H9 (cell line): ENCODE data around the gene LIMS1. TPM values are rescaled to one million over a fixed set of nuclear protein-coding genes. Genes with fewer than 3 reads are reported as not detected.

Source experiments
- DNase-seq: peaks from one replicate; pipeline ENCODE4 v3.0.0-alpha.2; 2017
- H2AFZ ChIP-seq: one replicate; pipeline ENCODE4 v1.6.1; 2013; ENCODE audit warnings: mild to moderate bottlenecking, low read length, control low read depth, moderate library complexity
- H2AK5ac ChIP-seq: 2 replicates; pipeline ENCODE4 v1.6.1; 2013; ENCODE audit warnings: low read length, control low read depth, mixed read lengths; ENCODE audit not compliant: insufficient read length
- H2BK120ac ChIP-seq: one replicate; pipeline ENCODE4 v1.6.1; 2013; ENCODE audit warnings: low read depth, mild to moderate bottlenecking, low read length, control low read depth, inconsistent platforms; ENCODE audit not compliant: poor library complexity, severe bottlenecking
- H2BK12ac ChIP-seq: 2 replicates; pipeline ENCODE4 v1.6.1; 2013; ENCODE audit warnings: low read length, control low read depth, mixed read lengths, low read depth; ENCODE audit not compliant: insufficient read length
- H2BK15ac ChIP-seq: 2 replicates; pipeline ENCODE4 v1.6.1; 2013; ENCODE audit warnings: low read depth, low read length, control low read depth
- H2BK20ac ChIP-seq: one replicate; pipeline ENCODE4 v1.6.1; 2013; ENCODE audit warnings: low read depth, mild to moderate bottlenecking, low read length, control low read depth, inconsistent platforms; ENCODE audit not compliant: poor library complexity, severe bottlenecking
- H2BK5ac ChIP-seq: 2 replicates; pipeline ENCODE4 v1.6.1; 2013; ENCODE audit warnings: low read length, control low read depth, mixed read lengths; ENCODE audit not compliant: insufficient read length
- H3K14ac ChIP-seq: 2 replicates; pipeline ENCODE4 v1.6.1; 2013; ENCODE audit warnings: low read length, control low read depth; ENCODE audit not compliant: insufficient read depth
- H3K18ac ChIP-seq: 2 replicates; pipeline ENCODE4 v1.6.1; 2013; ENCODE audit warnings: low read depth, mild to moderate bottlenecking, mixed read lengths, low read length, control low read depth; ENCODE audit not compliant: insufficient read length
- H3K23ac ChIP-seq: 2 replicates; pipeline ENCODE4 v1.6.1; 2013; ENCODE audit warnings: low read length, control low read depth, mixed read lengths, low read depth; ENCODE audit not compliant: insufficient read length
- H3K23me2 ChIP-seq: 2 replicates; pipeline ENCODE4 v1.6.1; 2013; ENCODE audit warnings: low read depth, mild to moderate bottlenecking, mixed read lengths, low read length, control low read depth; ENCODE audit not compliant: insufficient read length, poor library complexity, severe bottlenecking
- H3K27ac ChIP-seq: 2 replicates; pipeline ENCODE4 v1.5.1; 2013; ENCODE audit warnings: low read length, control low read depth, mixed read lengths, low read depth; ENCODE audit not compliant: insufficient read length
- H3K27me3 ChIP-seq: 2 replicates; pipeline ENCODE4 v1.6.1; 2013; ENCODE audit warnings: low read length, control low read depth, inconsistent platforms; ENCODE audit not compliant: insufficient read depth
- H3K4ac ChIP-seq: 2 replicates; pipeline ENCODE4 v1.6.1; 2013; ENCODE audit warnings: low read depth, mild to moderate bottlenecking, control low read depth, inconsistent platforms, low read length, moderate library complexity
- H3K4me1 ChIP-seq: 2 replicates; pipeline ENCODE4 v1.6.1; 2013; ENCODE audit warnings: low read length, control low read depth, inconsistent platforms; ENCODE audit not compliant: insufficient read depth
- H3K4me2 ChIP-seq: 2 replicates; pipeline ENCODE4 v1.6.1; 2013; ENCODE audit warnings: low read length, control low read depth, mixed read lengths; ENCODE audit not compliant: insufficient read length, insufficient read depth
- H3K56ac ChIP-seq: 2 replicates; pipeline ENCODE4 v1.6.1; 2013; ENCODE audit warnings: low read depth, mild to moderate bottlenecking, mixed read lengths, low read length, control low read depth; ENCODE audit not compliant: insufficient read length
- H3K79me1 ChIP-seq: 2 replicates; pipeline ENCODE4 v1.6.1; 2013; ENCODE audit warnings: low read depth, mild to moderate bottlenecking, moderate library complexity, low read length, control low read depth, inconsistent platforms; ENCODE audit not compliant: insufficient read depth, poor library complexity, severe bottlenecking
- H3K79me2 ChIP-seq: 2 replicates; pipeline ENCODE4 v1.6.1; 2013; ENCODE audit warnings: low read length, control low read depth, inconsistent platforms; ENCODE audit not compliant: insufficient read depth
- H3K9ac ChIP-seq: 2 replicates; pipeline ENCODE4 v1.6.1; 2013; ENCODE audit warnings: low read length, control low read depth, mixed read lengths; ENCODE audit not compliant: insufficient read length; ENCODE audit errors: extremely low read depth
- H3K9me3 ChIP-seq: one replicate; pipeline ENCODE4 v1.6.1; 2013; ENCODE audit warnings: low read depth, low read length, inconsistent platforms; ENCODE audit not compliant: control insufficient read depth
- H3T11ph ChIP-seq: one replicate; pipeline ENCODE4 v1.6.1; 2013; ENCODE audit warnings: mild to moderate bottlenecking, low read length, control low read depth, inconsistent platforms
- H4K20me1 ChIP-seq: one replicate; pipeline ENCODE4 v1.6.1; 2013; ENCODE audit not compliant: control insufficient read depth, insufficient read length, insufficient read depth
- H4K5ac ChIP-seq: 2 replicates; pipeline ENCODE4 v1.6.1; 2013; ENCODE audit warnings: low read depth, mild to moderate bottlenecking, mixed read lengths, low read length, control low read depth; ENCODE audit not compliant: insufficient read length
- H4K8ac ChIP-seq: replicated peaks from 2 replicates; pipeline ENCODE4 v1.6.1; 2013; ENCODE audit warnings: low read length, control low read depth, mixed read lengths, low read depth; ENCODE audit not compliant: insufficient read length
- H4K91ac ChIP-seq: 2 replicates; pipeline ENCODE4 v1.6.1; 2013; ENCODE audit warnings: low read depth, mild to moderate bottlenecking, moderate library complexity, mixed read lengths, low read length, control low read depth; ENCODE audit not compliant: insufficient read length
- H3K27ac Mint-ChIP-seq, 3 experiments: 2 replicates in 2 of 3; 3 replicates in 1 of 3; pipeline ENCODE4 v1.8.0; 2020 to 2021; ENCODE audit warnings: mixed read lengths in 3 of 3, mild to moderate bottlenecking in 1 of 3, moderate library complexity in 1 of 3
- H3K27me3 Mint-ChIP-seq: 2 replicates; pipeline ENCODE4 v1.8.0; 2021; ENCODE audit warnings: low read depth, mild to moderate bottlenecking, moderate library complexity, mixed read lengths
- H3K36me3 Mint-ChIP-seq, 3 experiments: 2 replicates in 2 of 3; 3 replicates in 1 of 3; pipeline ENCODE4 v1.8.0; 2020 to 2021; ENCODE audit warnings: low read depth in 3 of 3, mixed read lengths in 3 of 3; ENCODE audit not compliant: insufficient read depth in 1 of 3
- H3K4me1 Mint-ChIP-seq, 2 experiments: 2 replicates each; pipeline ENCODE4 v1.8.0; 2020; ENCODE audit warnings: mixed read lengths in 2 of 2
- H3K4me3 Mint-ChIP-seq, 2 experiments: 2 replicates in 1 of 2; 3 replicates in 1 of 2; pipeline ENCODE4 v1.8.0; 2020 to 2021; ENCODE audit warnings: mild to moderate bottlenecking in 2 of 2, mixed read lengths in 2 of 2, moderate library complexity in 1 of 2
- H3K9me3 Mint-ChIP-seq, 2 experiments: 2 replicates in 1 of 2; 3 replicates in 1 of 2; pipeline ENCODE4 v1.8.0; 2020; ENCODE audit warnings: mild to moderate bottlenecking in 2 of 2, mixed read lengths in 2 of 2, moderate library complexity in 1 of 2
- WGBS: extraction: QIAGEN DNeasy Blood & Tissue Kit; methylation state at CpG from one replicate; pipeline ENCODE4 v1.1.7; 2013; ENCODE audit warnings: missing lambda C conversion rate, low lambda C conversion rate, mixed read lengths; ENCODE audit not compliant: insufficient read length; ENCODE audit errors: extremely low coverage; 5-methylcytosine and 5-hydroxymethylcytosine counted together
- total RNA-seq: library from RNA; stranded (reverse); gene quantifications from 2 replicates; pipeline ENCODE4 v1.2.1, GENCODE V29; 2021
- TF ChIP-seq, protein P1 (sequence below): fragments of 200-600 bp; sonication (generic); conservative IDR thresholded peaks from 3 replicates; pipeline ENCODE4 v1.8.0; 2021; ENCODE audit warnings: antibody characterized with exemption, mild to moderate bottlenecking

The LIMS1 gene
- total RNA-seq, 1 experiment from 2014 or later: 37.7 TPM

DNA sequence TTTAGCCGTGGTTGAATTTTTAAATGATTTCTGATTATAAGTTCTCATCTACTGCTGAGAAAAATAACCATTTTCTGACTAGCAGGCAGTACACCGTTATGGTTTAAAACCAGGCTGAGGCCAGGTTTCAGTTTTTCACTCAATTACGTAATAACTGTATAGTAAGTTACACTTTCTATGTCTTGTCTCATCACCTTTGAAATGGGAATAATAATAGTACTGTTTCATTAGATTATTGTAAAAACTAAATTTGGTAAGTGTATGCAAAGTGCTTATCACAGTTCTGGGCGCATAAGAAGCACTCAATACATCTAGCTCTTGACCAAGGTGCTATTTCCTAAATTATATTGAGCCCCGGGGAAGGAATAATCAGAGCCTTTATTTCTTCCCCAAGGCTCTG lies 76.8 kb downstream of the LIMS1 start:
- H3K4me1 Mint-ChIP-seq: peaks cover 16 to 23% of the 10 kb centered on the region in 2 experiments
- DNase-seq: no peak

More for the DNA sequence above, 76.8 kb downstream of the LIMS1 start:
- H3K23ac ChIP-seq: no peak overlapping the region
- no peak overlapping the region for H3K4me2 ChIP-seq
- no peak overlapping the region for H2AFZ ChIP-seq
- H3K9me3 ChIP-seq: no peaks in the 10 kb centered on the region
- H4K5ac ChIP-seq: no peak overlapping the region
- H3K18ac ChIP-seq: no peak overlapping the region
- H3K79me2 ChIP-seq: peaks cover 1% of the 10 kb centered on the region; the same call in 1 of the 2 replicates
- no peak overlapping the region for H2BK15ac ChIP-seq
- H3K9ac ChIP-seq: no peak overlapping the region
- H3K27ac Mint-ChIP-seq: no peak overlapping the region
- H3K27me3 ChIP-seq: no peaks in the 10 kb centered on the region
- H3K23me2 ChIP-seq: no peaks in the 10 kb centered on the region
- H3K27ac ChIP-seq: no peak overlapping the region
- no peaks in the 10 kb centered on the region for H3K79me1 ChIP-seq
- no peak overlapping the region for H2AK5ac ChIP-seq
- no peak overlapping the region for H4K8ac ChIP-seq
- no peak overlapping the region for H3K14ac ChIP-seq
- H2BK20ac ChIP-seq: no peak overlapping the region
- no peaks in the 10 kb centered on the region for H4K20me1 ChIP-seq
- TF ChIP-seq, protein P1, sequence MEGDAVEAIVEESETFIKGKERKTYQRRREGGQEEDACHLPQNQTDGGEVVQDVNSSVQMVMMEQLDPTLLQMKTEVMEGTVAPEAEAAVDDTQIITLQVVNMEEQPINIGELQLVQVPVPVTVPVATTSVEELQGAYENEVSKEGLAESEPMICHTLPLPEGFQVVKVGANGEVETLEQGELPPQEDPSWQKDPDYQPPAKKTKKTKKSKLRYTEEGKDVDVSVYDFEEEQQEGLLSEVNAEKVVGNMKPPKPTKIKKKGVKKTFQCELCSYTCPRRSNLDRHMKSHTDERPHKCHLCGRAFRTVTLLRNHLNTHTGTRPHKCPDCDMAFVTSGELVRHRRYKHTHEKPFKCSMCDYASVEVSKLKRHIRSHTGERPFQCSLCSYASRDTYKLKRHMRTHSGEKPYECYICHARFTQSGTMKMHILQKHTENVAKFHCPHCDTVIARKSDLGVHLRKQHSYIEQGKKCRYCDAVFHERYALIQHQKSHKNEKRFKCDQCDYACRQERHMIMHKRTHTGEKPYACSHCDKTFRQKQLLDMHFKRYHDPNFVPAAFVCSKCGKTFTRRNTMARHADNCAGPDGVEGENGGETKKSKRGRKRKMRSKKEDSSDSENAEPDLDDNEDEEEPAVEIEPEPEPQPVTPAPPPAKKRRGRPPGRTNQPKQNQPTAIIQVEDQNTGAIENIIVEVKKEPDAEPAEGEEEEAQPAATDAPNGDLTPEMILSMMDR: no peak
- H3T11ph ChIP-seq: no peak overlapping the region
- no peaks in the 10 kb centered on the region for H3K27me3 Mint-ChIP-seq
- no peak overlapping the region for H3K4me3 Mint-ChIP-seq
- no peak overlapping the region for H2BK12ac ChIP-seq
- no peak overlapping the region for H4K91ac ChIP-seq
- H2BK5ac ChIP-seq: no peak overlapping the region
- H3K4me1 ChIP-seq: no peaks in the 10 kb centered on the region; the same call in 1 of the 2 replicates
- H3K56ac ChIP-seq: no peak overlapping the region
- H3K4ac ChIP-seq: no peak overlapping the region
- no peaks in the 10 kb centered on the region for H3K9me3 Mint-ChIP-seq
- no peak overlapping the region for H2BK120ac ChIP-seq
- WGBS: no CpG with 5 or more reads among the region's 5 CpGs
- no peaks in the 10 kb centered on the region for H3K36me3 Mint-ChIP-seq
